Posterior cingulate gyrus (tissue), 11 donors: ENCODE data around the gene PTPRN.

Experiments
- DNase-seq, 10 donors: peaks; one replicate each; pipeline versions ENCODE4 v3.0.0 to v3.0.0-alpha.2; 2020 to 2021; ENCODE audit warnings: mixed read lengths in 3 of 10
- intact Hi-C: fragments of 100-400 bp; cut with DNase I; formaldehyde crosslinking; loops from one replicate; pipeline ENCODE4 v1.15.1; 2023

The PTPRN gene

GRCh38 chr2:219250049-219250781 is 59.0 kb downstream of the PTPRN start:
- intact Hi-C loops = no loop called here
- DNase-seq = no peak

GRCh38 chr2:219249203-219249980 is 59.8 kb downstream of the PTPRN start:
- peak in 9 of 10 donors; percentile 45 to 93 (median 63) for DNase-seq
- intact Hi-C loops = no loop called here

GRCh38 chr2:219248845-219249202 is 60.4 kb downstream of the PTPRN start:
- DNase-seq = no peak
- intact Hi-C loops = no loop called here

- no peak for DNase-seq
- intact Hi-C loops = no loop called here
These were observed 61.2 kb downstream of the PTPRN start for GRCh38 chr2:219247678-219248642.

GRCh38 chr2:219246559-219246958 is 62.6 kb downstream of the PTPRN start:
- no peak for DNase-seq
- intact Hi-C loops = no loop called here

GRCh38 chr2:219245899-219246230 is 63.3 kb downstream of the PTPRN start:
- intact Hi-C loops = loop anchor here (1.0 kb wide), 1 partner anchor 28 kb away; the partner anchor contains the start of gene ABCB6

GRCh38 chr2:219245148-219245898 is 63.9 kb downstream of the PTPRN start, which contains the start of the genes GLB1L and STK16:
Gene GLB1L, minus strand, starts transcription at chr2:219245444. Its CDS starts 1,871 bp downstream, at chr2:219243573.
Gene STK16, plus strand, starts transcription at chr2:219245479. Its CDS starts 521 bp downstream, at chr2:219246000.
- intact Hi-C loops = loop anchor here (1.0 kb wide), 1 partner anchor 27 kb away; the partner anchor contains the start of gene ABCB6
- peak; percentile 91 to 99 (median 94) for DNase-seq

More at GRCh38 chr2:219245899-219246230, 63.3 kb downstream of the PTPRN start:
- DNase-seq = no peak

GRCh38 chr2:219244789-219245147 is 64.4 kb downstream of the PTPRN start:
- intact Hi-C loops = loop anchor here (1.0 to 5.0 kb wide), 2 partner anchors 26 to 53 kb away; partner anchors contain the start of gene ABCB6
- no peak for DNase-seq

GRCh38 chr2:219243291-219243761 is 65.9 kb downstream of the PTPRN start:
- intact Hi-C loops = loop anchor here (5.0 kb wide), 1 partner anchor 54 kb away; no protein-coding TSS in a partner anchor
- no peak for DNase-seq
